IPS-NIHi11 (cell line): ENCODE measurements around the gene RAB6A.

Experiments used
- DNase-seq: peaks from one replicate; pipeline ENCODE4 v3.0.0; 2012; ENCODE audit warnings: mixed read lengths, low spot score

The RAB6A gene

DNA sequence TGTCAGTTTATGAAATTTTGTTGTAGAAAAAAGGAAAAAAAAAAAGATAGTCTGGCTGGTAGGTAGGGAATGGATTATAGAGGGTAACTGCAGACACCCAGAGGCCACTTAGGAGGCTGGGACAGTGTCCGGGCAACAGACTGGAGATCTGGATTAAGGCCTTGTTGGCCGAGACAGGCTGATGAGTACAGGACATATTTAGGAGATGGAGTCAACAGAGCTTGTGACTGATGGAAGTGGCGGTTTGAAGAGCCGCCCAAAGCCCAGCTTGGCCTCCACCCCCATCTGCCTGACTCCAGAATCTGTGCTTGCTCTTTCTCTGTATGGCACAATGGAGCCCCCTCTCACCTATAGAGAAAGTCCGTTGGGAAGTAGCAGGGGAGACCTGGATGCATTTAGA lies 106.9 kb downstream of the RAB6A start:
- DNase-seq = no peak

DNA sequence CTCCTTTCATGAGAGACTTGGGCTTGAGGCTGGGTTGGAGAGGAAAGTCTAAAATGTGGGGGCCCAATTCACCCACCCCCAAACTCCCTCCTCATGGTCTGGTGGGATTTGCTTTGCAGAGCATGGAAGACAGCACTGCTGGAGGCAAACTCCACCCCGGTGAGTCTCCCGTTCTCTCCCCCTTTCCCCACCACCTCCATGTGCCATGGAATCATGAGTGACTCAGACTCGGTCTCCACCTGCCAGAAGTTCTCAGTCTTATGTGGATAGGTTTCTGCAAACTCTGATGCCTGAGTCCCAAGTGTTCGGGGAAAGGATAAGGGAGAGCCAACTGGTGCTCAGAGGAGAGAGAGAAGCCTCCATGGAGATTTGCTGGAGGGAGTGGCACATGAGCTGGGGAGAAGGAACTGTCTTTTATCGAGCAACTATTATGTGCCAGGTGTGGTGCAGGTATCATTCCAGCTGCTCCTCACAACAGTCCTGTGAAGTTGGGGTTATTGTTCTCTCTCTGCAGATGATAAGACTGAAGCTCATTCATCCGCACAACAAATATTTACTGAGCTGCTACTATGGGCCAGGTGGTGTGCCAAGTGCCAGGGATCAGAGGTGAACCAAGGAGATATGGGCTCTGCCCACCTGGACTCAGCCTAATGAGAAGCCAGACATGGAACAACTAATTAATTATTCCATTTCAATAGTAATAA lies 107.9 kb downstream of the RAB6A start:
- DNase-seq = no peak

DNA sequence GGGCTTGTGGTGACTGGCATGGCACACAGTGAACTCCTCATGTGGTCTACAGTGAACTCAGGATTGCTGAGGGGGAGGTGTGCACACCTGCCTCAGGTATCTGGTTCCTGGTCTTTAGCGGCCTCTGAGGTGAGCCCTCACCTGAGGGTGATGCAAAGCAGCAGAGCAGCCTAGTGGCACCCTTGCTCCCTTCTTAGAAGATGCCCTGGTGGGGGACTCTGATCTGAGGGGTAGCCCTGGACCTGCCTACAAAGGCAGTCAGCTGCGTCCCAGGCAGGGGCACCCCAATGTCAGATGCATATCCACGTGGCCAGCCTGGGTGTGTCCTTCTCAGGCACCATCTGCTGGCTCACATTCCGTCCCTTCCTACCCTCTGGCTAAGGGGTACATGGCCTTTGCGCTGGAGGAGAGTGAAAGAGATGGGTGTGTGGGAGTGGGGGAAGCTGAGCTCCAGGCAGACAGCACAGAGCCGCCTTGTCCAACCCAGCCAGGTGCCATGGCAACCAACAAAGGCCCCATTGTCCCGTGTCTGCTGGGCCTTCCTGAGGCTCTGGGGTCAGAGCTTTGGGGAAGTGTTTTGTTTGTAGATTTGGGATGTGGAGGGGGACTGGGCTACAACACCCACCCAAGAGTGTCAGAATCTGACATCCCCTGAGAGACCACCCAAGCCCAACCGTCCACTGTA lies 108.7 kb downstream of the RAB6A start:
- DNase-seq = peak; percentile 76

DNA sequence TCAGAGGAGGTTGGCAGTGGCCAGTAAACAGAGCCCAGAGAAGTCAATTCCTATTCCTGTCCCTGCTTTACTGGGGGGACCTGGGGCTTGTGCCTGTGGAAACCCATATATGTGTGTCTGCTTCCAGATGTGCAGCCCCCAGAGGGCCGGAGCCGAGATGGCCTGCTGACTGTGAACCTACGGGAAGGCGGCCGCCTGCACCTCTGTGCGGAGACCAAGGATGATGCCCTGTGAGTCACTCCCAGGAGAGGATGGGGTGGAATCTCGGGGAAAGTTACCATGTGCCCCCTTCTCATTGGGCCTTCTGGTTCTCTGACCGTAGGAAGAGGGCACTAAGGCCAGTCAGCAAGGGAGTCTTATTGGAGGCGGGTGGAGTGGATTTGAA lies 109.2 kb downstream of the RAB6A start:
- DNase-seq = no peak

DNA sequence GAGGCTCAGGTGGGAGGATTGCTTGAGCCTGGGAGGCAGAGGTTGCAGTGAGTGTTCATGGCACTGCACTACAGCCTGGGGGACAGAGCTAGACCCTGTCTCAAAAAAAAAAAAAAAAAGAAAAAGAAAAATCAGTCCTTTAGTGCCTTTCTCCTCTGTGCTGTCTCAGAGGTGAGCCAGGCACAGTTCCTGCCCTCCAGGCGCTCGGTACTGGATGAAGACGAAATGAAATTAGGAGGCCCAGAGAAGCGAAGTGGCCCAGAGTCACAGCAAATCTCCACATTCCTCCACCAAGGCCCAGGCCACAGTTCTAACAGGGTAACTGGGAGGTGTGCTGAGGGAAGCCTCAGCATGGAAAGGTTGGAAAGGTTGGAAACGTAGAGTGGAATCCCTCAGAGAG lies 109.6 kb downstream of the RAB6A start:
- no peak for DNase-seq

DNA sequence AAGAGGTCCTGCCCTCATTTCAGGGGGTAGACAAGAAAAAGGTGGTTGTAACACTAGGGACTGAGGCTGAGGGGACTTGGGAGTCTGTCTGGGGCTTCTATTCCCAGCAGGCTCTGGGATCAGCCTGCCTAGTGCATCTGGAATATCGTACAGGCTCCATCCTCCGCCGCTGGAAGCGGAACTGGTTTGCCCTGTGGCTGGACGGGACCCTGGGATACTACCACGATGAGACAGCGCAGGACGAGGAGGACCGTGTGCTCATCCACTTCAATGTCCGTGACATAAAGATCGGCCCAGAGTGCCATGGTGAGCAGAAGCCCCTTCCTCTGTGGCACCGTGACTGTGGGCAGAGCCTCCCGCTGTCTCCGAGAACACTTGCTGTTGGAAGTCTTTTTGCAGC lies 110.5 kb downstream of the RAB6A start:
- DNase-seq = no peak

DNA sequence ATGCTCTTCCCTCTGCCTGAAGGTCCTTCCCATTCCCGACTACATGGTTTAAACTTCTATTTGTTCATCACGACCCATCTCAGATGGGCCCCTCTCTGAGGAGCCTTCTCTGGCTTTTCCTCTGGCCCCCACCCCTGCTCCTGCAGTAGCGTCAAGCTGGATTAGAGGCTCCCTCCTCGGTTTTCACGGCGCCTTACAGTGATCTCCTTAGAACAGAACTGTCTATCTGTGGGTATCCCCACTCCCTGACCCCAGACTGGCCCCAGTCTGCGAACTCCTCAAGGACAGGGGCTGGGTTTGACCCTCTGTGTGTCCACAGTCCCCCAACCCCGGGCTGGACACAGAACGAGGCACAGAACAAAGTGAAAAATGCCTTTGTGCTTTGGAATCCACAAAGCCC lies 111.7 kb downstream of the RAB6A start:
- no peak for DNase-seq

DNA sequence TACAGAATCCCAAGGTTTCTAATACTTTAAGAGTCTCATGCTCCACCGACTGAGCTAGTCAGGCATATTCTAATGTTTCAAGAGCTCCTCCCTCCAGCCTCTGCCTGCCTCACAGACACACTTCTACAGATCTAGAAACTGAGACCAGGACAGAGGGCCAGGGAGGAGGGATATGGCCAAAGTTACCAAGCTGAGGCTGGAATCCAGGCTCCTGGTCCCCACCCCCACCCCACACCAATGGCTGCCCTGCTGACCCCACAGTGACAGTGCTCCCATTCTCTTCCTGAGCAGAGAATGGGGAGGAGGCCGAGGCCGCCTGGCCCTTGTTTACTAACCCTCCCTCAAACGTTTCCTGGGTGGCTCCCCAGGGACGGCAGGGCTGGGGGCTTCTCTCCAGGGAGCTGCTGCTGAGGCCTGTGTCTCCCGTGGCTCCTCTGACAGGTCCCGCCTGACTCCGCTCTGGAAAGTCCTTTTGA lies 112.3 kb downstream of the RAB6A start:
- DNase-seq = no peak

DNA sequence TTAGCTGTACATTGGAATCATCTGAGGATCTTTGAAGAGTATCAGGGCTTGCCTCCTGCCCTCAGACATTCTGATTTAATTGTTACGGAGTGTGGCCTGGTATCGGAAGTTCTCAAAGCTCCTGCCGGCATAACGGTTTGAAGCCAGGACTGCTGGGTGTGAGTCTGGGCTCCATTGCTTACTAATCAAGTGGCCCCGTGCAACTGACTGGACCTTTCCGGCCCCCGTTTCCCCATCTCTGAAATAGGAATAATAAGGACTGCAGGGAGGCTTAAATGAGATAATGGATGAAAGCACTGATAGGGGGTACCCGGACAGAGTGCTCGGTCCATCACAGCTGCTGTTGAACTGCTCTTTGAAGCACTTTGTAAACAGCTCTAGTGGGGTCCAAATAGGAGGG lies 112.8 kb downstream of the RAB6A start:
- no peak for DNase-seq

DNA sequence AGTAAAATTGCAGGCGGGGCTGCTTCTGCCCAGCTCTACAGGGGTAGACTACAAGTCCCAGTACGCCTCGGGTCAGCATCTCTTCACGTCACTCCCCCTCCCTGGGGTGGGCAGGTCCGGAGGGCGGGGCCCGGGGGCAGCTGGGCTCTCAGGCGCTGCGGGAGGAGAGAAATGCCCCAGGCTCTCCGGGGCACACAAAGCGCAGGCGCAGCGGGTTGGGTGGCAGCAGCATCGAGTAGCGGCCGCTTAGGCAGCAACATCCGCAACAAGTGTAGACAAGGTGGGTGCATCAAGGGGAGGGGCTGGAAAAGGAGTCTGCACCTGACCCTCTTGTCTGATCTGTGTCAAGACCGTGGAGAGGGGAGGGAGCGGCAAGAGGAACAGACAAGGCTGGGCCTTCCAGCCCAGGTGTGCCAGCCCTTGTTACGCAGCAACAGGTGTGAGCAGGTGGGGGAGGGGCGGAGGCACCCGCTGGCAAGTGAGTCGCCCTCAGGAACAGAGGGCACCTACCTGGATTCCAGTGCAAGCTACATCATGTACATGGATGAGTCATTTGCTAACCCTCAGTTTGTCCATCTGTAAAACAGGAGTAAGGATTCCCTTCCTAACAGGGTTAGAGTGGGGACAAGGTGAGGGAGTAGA lies 113.3 kb downstream of the RAB6A start:
- peak; percentile 97 for DNase-seq

DNA sequence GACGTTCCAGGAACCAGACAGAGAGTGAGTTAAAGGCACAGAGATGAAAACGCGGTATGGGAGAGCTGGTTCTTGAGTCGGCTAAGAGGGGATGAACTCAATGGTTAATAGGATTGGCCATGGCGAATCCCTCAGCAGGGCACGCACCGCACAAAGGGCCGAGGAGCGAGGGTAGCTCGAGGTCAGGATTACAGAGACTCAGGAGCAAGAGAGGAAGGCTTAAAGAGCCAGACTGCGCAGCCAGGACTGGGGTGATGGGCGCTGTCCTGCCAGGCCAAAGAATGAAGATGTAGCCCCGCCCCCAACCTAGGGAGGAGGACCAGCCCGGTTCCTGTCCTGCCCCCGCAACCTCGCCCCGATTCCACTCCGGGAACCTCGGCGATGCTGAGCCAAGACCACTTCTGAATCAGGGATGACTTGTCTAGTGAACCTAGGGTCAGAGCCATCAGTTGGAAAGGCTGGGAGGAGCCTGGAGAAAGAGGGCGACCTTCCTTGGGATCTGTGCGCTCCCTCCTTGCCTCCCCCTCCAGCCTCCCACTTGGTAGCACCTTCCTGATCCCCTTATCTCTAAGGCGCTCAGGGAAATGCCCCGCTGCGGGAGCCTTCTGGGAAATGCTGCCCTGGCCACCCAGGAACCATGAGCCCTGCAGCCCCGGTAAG lies 114.8 kb downstream of the RAB6A start, which contains the start of gene PLEKHB1:
TSS of gene PLEKHB1 (plus strand) at position 610 of the 660 bp plus-strand sequence. CDS start at position 638, 28 bp downstream.
- DNase-seq = peak; percentile 74

DNA sequence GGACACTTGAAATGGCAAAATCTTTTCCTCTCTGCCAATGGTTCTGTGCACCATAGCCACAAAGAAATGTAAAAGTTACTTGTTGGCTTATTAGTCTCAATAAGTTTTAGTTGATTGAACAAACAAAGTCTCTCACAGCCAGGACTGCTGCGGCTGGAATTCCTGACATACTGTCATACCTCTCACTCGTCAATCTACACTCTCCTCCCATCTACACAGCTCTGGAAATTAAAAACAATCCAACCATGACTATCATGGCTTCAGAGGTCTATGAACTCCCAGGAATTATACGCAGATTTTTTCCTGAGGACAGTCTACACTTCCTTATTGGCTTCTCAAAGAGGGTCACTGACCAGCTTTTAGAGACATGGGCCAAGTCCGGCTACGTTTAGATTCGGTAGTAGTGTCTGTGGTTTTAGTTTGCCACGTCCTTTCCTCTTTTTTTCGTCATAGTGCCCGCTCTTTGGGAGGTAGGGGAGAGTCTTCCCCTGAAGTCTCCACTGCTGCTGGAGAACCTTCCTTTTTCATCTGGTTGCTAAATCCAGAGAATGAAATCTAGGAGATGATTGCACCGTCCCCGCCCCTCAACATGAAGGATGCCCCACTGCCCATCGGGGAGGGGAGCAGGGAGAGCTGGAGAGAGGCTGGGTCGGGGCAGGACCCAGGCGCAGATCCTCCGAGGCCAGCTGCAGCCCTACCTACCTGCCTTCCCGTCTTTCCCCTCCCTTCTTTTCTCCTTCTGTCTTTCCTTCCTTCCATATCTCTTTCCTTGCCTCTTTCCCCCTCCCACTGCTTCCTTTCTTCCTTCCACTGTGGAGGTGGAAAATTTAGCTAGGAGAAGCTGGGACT lies 115.5 kb downstream of the RAB6A start:
- peak; percentile 53 for DNase-seq

DNA sequence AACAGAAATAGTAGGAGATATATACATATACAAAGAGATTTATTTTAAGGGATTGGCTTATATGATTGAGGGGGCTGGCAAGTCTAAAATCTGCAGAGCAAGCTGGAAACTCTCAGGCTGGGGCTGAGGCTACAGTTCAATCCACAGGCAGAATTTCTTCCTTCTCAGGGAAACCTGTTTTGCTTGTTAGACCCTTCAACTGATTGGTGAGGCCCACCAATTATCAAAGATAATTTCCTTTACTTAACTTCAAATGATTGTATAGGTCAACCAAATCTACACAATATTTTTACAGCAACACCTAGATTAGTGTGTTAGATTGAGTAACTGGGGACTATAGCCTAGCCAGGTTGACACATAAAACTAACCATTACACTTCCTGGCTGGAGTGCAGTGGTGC lies 119.2 kb downstream of the RAB6A start:
- DNase-seq = no peak

DNA sequence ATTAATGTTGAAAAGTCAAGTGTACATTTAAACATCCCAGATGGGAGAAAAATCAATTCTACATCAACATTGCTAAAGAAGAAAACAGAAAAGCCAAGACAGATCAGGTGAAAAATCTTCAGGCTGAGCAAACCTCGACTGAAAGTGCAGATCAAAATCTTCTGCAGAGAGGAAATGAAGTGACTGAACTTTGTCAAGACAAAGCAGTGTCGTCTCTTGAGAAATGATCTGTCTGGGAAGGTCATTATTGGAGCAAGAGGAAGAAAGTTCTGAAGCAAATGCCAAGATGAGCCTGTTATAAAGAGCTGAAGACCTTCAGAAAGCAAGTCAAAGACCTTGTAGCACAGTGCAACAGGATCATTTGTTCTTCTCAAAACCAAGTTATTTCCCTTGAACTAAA lies 120.3 kb downstream of the RAB6A start:
- DNase-seq = no peak

DNA sequence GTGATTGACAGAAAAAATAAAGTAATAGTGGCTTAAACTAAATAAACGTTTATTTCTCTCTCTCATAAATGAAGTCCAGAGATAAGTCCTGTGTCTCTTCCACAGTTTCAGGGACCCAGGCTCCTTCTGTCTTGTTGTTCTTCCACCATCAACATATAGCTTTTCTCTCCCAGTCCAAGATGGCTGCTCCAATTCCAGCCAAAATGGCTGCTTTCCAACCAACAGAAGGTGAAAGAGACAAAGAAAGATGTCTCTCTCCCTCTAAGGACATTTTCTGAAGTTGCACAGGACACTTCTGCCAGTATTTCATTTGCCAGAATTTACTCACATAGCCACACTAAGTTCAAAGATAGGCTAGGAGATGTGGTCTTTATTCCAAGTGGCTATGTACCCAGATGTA lies 123.9 kb downstream of the RAB6A start:
- no peak for DNase-seq

DNA sequence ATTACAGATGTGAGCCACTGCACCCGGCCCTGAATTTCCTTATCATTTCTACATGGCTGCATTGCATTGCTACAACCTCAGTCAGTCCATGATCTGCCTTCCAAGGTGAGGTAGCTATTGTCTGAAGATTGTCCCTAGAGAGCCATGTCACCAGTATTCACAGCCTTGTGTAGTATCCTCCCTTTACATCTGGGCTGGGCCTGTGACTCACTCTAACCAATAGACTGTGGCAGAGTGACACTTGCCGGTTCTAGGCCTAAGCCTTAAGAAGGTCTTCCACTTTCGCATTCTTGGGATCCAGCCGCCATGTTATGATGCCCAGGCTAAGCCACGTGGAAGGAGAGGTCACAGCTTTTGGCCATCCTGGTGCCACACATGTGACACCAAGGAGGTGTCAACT lies 124.6 kb downstream of the RAB6A start:
- no peak for DNase-seq

DNA sequence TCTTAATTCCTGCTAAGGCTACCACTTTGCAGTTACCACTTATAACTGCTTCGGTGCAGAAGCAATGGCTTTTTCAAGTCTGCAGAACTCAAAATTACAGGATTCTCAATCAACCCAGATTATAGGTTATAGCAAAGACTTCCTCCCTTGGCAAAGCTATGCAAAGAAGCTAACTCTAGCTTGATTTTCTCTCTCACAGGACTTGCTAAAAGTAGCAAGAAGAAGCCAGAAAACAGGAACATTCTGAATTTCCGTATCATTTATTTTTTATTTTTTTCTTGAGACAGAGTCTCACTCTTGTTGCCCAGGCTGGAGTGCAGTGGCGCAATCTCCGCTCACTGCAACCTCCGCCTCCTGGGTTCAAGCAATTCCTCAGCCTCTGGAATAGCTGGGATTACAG lies 125.2 kb downstream of the RAB6A start:
- DNase-seq = no peak

DNA sequence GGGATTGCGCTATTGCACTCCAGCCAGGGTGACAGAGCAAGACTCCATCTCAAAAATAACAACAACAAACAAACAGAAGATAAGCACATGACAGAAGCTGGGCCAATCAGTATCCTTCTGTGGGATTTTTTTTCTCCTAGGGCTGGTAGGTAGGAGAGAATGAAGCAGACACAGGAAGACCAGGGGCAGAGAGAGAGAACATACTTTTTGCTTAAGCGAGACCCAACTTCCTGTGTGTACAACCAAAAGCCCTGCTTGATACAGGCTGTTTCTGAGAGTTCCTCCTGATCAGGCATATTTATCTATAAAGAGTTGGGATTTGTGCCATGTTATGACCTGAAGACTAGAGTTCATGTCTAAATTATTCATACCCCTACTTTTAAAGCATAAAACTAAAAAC lies 126.9 kb downstream of the RAB6A start:
- DNase-seq = no peak

DNA sequence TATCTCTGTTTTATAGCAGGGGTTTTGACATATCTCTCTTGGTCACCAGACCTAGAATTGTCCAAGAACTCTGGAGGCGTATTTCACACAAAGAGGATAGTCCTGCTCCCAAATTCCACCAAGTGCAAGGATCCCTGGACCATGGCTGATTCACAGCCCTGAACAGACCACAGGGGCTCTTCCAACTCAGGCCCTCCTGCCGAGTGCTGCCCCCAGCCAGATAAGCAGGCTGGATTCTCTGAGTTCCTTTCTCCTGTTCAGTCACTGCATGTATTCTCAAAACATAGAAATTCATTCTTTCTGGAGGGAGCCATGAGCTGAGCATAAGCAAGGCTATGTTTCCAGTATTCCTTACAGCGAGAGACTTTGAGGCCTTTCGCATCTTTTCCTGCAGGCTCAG lies 127.9 kb downstream of the RAB6A start:
- no peak for DNase-seq

DNA sequence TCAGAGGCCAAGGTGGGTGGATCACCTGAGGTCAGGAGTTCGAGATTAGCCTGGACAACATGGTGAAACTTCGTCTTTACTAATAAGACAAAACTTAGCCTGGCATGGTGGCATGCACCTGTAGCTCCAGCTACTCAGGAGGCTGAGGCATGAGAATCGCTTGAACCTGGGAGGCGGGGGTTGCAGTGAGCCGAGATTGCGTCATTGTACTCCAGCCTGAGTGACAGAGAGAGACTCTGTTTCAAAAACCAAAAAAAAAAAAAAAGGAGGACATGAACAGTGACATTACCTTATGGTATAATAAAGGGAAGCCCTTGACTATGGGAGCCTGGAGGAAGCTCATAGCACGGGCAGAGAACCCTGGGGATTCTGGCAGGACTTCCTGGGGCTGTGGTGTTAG lies 131.0 kb downstream of the RAB6A start:
- no peak for DNase-seq

DNA sequence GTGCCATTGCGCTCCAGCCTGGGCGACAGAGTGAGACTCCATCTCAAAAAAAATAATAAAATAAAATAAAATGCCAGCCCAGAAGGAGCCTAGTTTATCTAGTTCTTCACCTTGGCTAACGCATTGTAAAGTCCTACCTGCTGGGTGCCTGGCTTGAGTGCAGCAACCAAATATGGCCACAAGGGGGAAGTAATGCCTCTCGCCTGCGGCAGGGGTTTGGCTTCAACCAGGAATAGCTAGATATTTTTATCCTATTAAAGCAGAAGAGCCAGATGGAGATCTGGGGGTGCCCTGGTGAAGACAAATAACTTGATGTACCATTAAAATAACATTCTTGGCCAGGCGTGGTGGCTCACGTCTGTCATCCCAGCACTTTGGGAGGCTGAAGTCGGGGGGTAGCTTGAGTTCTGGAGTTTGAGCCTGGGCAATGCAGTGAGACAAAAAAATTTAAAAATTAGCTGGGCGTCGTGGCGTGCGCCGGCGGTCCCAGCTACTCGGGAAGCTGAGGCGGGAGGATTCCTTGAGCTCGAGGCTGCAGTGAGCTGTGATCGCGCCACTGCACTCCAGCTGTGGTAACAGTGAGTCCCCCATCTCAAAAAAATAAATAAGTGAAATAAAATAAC lies 135.1 kb downstream of the RAB6A start:
- DNase-seq = peak; percentile 92
